ENCODE measurements around the gene MTMR2. TPM values are rescaled to one million over a fixed set of nuclear protein-coding genes. Genes with fewer than 3 reads are reported as not detected.
"Not testable (repeated sequence)": the region's sequence is repeated elsewhere in the genome, so short reads cannot be mapped to it uniquely, and the experiment has no call there.

The MTMR2 gene
- total and polyA plus RNA-seq, 2 donors (not counting 1 experiment from before 2014, with no cell fraction given): 4.8 to 15.4 TPM

DNA sequence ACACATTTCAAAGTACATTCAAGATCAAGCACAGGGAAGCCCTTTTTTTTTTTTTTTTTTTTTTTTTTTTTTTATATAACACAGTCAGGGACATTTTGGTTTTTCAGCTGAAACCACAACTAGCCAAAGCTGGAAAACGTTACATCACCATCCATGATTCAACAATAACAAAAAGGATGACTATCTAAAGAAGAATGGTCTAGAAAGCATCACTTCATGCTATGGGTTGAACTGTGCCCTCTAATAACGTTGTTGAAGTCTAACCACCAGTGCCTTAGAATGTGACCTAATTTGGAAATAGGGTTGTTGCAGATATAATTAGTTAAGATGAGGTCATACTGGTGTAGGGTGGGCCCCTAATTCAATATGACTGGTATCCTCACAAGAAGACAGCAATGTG, 46.6 kb downstream of the MTMR2 start:
- Histone ChIP-seq H2AFZ (ENCODE audit: insufficient read depth, low read depth, low read length, poor library complexity, severe bottlenecking) (no peak overlapping the region), H3K79me2 (ENCODE audit: control insufficient read depth, insufficient read depth, low read length) (no peaks in the 10 kb centered on the region), H3K4me1 (ENCODE audit: control insufficient read depth in 2 of 2, insufficient read depth in 2 of 2, low read length in 2 of 2) (no peaks in the 10 kb centered on the region), H3K9me3 (ENCODE audit: control extremely low read depth in 1 of 3, control insufficient read depth in 2 of 3, insufficient read depth in 1 of 3, low read length in 2 of 3) (no peaks in the 10 kb centered on the region), H3K4me2 (replicated peaks; ENCODE audit: low read depth, low read length, poor library complexity, severe bottlenecking) (no peak overlapping the region), H3K27me3 (replicated peaks in 1 of 4; ENCODE audit: control extremely low read depth in 1 of 4, control insufficient read depth in 3 of 4, insufficient read depth in 4 of 4, low read length in 3 of 4) (no peaks in the 10 kb centered on the region), H3K27ac (ENCODE audit: low read length in 2 of 2) (no peak overlapping the region), H3K4me3 (ENCODE audit: control extremely low read depth in 1 of 5, extremely low read depth in 1 of 5, insufficient read depth in 1 of 5, low read depth in 2 of 5, low read length in 4 of 5) (no peak overlapping the region), H3K36me3 (replicated peaks in 1 of 2; ENCODE audit: control extremely low read depth in 1 of 2, control insufficient read depth in 1 of 2, extremely low read depth in 1 of 2, insufficient read depth in 2 of 2, low read length in 1 of 2) (peaks cover 1 to 3% of the 10 kb centered on the region in 2 experiments), H4K20me1 (ENCODE audit: control insufficient read depth, insufficient read depth, low read length, poor library complexity, severe bottlenecking) (no peaks in the 10 kb centered on the region), H3K9ac (ENCODE audit: low read length) (no peak overlapping the region)
- intact Hi-C loops (cut with micrococcal nuclease): no loop called here
- WGBS (ENCODE audit: insufficient coverage): 100% methylated on average over 1 of the region's 2 CpGs
- ChIA-PET CTCF (no interaction called here), POLR2A (no interaction called here)
- H3K27ac Mint-ChIP-seq: no peak overlapping the region
- no peak for ATAC-seq (ENCODE audit: low read depth)
- no peak for DNase-seq
- H3K4me1 Mint-ChIP-seq: no peaks in the 10 kb centered on the region
- TF ChIP-seq EZH2 (IDR thresholded peaks at IDR 0.05; ENCODE audit: borderline replicate concordance, insufficient read depth, low read depth, low read length, poor library complexity, severe bottlenecking) (no peak), CTCF (IDR thresholded peaks at IDR 0.05) (no peak)
- no peaks in the 10 kb centered on the region for H3K27me3 Mint-ChIP-seq
- no peak overlapping the region for H3K4me3 Mint-ChIP-seq
- H3K9me3 Mint-ChIP-seq (ENCODE audit: insufficient read depth): no peaks in the 10 kb centered on the region

DNA sequence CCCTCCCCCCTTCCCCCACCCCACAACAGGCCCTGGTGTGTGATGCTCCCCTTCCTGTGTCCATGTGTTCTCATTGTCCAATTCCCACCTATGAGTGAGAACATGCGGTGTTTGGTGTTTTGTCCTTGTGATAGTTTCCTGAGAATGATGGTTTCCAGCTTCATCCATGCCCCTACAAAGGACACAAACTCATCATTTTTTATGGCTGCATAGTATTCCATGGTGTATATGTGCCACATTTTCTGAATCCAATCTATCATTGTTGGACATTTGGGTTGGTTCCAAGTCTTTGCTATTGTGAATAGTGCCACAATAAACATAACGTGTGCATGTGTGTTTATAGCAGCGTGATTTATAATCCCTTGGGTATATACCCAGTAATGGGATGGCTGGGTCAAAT, 53.0 kb downstream of the MTMR2 start:
- H3K9ac ChIP-seq (ENCODE audit: low read length); H3K27me3 ChIP-seq (replicated peaks in 1 of 4; ENCODE audit: control extremely low read depth in 1 of 4, control insufficient read depth in 3 of 4, insufficient read depth in 4 of 4, low read length in 3 of 4); H2AFZ ChIP-seq (ENCODE audit: insufficient read depth, low read depth, low read length, poor library complexity, severe bottlenecking); intact Hi-C loops (cut with micrococcal nuclease); ATAC-seq (ENCODE audit: low read depth); H3K9me3 ChIP-seq (ENCODE audit: control extremely low read depth in 1 of 3, control insufficient read depth in 2 of 3, insufficient read depth in 1 of 3, low read length in 2 of 3); H3K4me2 ChIP-seq (replicated peaks; ENCODE audit: low read depth, low read length, poor library complexity, severe bottlenecking); DNase-seq; H3K4me1 Mint-ChIP-seq; H3K27ac Mint-ChIP-seq; H3K27ac ChIP-seq (ENCODE audit: low read length in 2 of 2); H3K4me3 ChIP-seq (ENCODE audit: control extremely low read depth in 1 of 5, extremely low read depth in 1 of 5, insufficient read depth in 1 of 5, low read depth in 2 of 5, low read length in 4 of 5); POLR2A ChIA-PET; H4K20me1 ChIP-seq (ENCODE audit: control insufficient read depth, insufficient read depth, low read length, poor library complexity, severe bottlenecking); H3K4me1 ChIP-seq (ENCODE audit: control insufficient read depth in 2 of 2, insufficient read depth in 2 of 2, low read length in 2 of 2); H3K36me3 ChIP-seq (replicated peaks in 1 of 2; ENCODE audit: control extremely low read depth in 1 of 2, control insufficient read depth in 1 of 2, extremely low read depth in 1 of 2, insufficient read depth in 2 of 2, low read length in 1 of 2); H3K9me3 Mint-ChIP-seq (ENCODE audit: insufficient read depth); H3K4me3 Mint-ChIP-seq; CTCF ChIA-PET; H3K27me3 Mint-ChIP-seq; H3K79me2 ChIP-seq (ENCODE audit: control insufficient read depth, insufficient read depth, low read length): not testable (repeated sequence)
- no CpG with 5 or more reads among the region's 3 CpGs for WGBS (ENCODE audit: insufficient coverage)

All from B cell (primary cell).